GM21360 (cell line): Measurements from ENCODE around the gene COPZ2.
"Not testable (repeated sequence)": the region's sequence is repeated elsewhere in the genome, so short reads cannot be mapped to it uniquely, and the experiment has no call there.

Experiments
- ATAC-seq: cut with Tn5 transposase; IDR thresholded peaks from one replicate; pipeline ENCODE4 v1.9.1; 2021; ENCODE audit warnings: mild to moderate bottlenecking, moderate library complexity; ENCODE audit not compliant: unreplicated experiment

COPZ2 gene

GRCh38 chr17:48034734-48035133, 2.9 kb downstream of the COPZ2 start:
- ATAC-seq, result not testable (repeated sequence)

- no peak for ATAC-seq
Measured at GRCh38 chr17:48031966-48032365, 5.6 kb downstream of the COPZ2 start.

GRCh38 chr17:48030531-48030930, 7.1 kb downstream of the COPZ2 start:
- ATAC-seq, result no peak

GRCh38 chr17:48028736-48029135, 8.9 kb downstream of the COPZ2 start:
- no peak for ATAC-seq

- no peak for ATAC-seq
Measured at GRCh38 chr17:48027322-48027981, 10.1 kb downstream of the COPZ2 start.

GRCh38 chr17:48026502-48027321, 10.9 kb downstream of the COPZ2 start:
- ATAC-seq, result peak; percentile 32

- ATAC-seq, result no peak
Measured at GRCh38 chr17:48025904-48026501, 11.6 kb downstream of the COPZ2 start.

GRCh38 chr17:48025040-48025903, 12.3 kb downstream of the COPZ2 start:
- peak; percentile 70 for ATAC-seq

GRCh38 chr17:48024149-48025039, 13.2 kb downstream of the COPZ2 start:
- no peak for ATAC-seq

GRCh38 chr17:48023400-48024148, 14.0 kb downstream of the COPZ2 start:
- no peak for ATAC-seq

- ATAC-seq, result no peak
Measured at GRCh38 chr17:48022901-48023300, 14.7 kb downstream of the COPZ2 start.

GRCh38 chr17:48021934-48022333, 15.7 kb downstream of the COPZ2 start:
- no peak for ATAC-seq

- not testable (repeated sequence) for ATAC-seq
Measured at GRCh38 chr17:48017817-48018158, 19.8 kb downstream of the COPZ2 start.

- no peak for ATAC-seq
Measured at GRCh38 chr17:48016112-48016511, 21.5 kb downstream of the COPZ2 start.

- ATAC-seq, result no peak
Measured at GRCh38 chr17:48014595-48015111, 22.9 kb downstream of the COPZ2 start.

GRCh38 chr17:48013876-48014594, 23.6 kb downstream of the COPZ2 start:
- no peak for ATAC-seq

- ATAC-seq, result no peak
Measured at GRCh38 chr17:48012654-48013053, 24.9 kb downstream of the COPZ2 start.

GRCh38 chr17:48012151-48012520, 25.5 kb downstream of the COPZ2 start:
- ATAC-seq, result no peak
